ENCODE data around the gene PKM. TPM values are rescaled to one million over a fixed set of nuclear protein-coding genes. Genes with fewer than 3 reads are reported as not detected.
A peak's percentile ranks its signal among the peaks of the same experiment; 100 is the strongest.

PKM gene
- total and polyA plus RNA-seq, 9 of the 15 experiments (the other 6 are each of a cell fraction or from before 2014, with no cell fraction given), result 140 to 825 (median 383) TPM

- H3K9me3 ChIP-seq (replicated peaks; ENCODE audit: control insufficient read depth, insufficient read depth, low read depth, low read length), result no peaks in the 10 kb centered on the region
- peaks cover 18% of the 10 kb centered on the region for H4K20me1 ChIP-seq (replicated peaks; ENCODE audit: control insufficient read depth, insufficient read depth, low read length)
- peak overlapping the region in 1 of 2 experiments; percentile 33; a peak in 1 of 4 replicates for H3K9ac ChIP-seq (ENCODE audit: insufficient read depth in 1 of 2, low read depth in 2 of 2, low read length in 2 of 2)
- POLR2A ChIA-PET, result interaction anchor here (0.6 kb wide), 1 partner anchor 140 kb away, joined by 3 read pairs; no protein-coding TSS in a partner anchor
- no peak overlapping the region for H3K4me2 ChIP-seq (ENCODE audit: insufficient read depth, low read length)
- BruUV-seq (replicated peaks), result no TSS peak
- FAIRE-seq (no peak), DNase-seq (ENCODE audit: extremely low read depth in 1 of 4, low spot score in 3 of 4) (no peak), ATAC-seq (no peak)
- H3K9me1 ChIP-seq (ENCODE audit: control insufficient read depth, insufficient read depth, low read length), result peaks cover 10% of the 10 kb centered on the region
- 90% methylated on average over 7 of the region's 10 CpGs for WGBS (ENCODE audit: insufficient coverage, low coverage, missing lambda C conversion rate)
- peaks cover 98% of the 10 kb centered on the region for H3K36me3 ChIP-seq (ENCODE audit: control insufficient read depth, insufficient read depth, low read length)
- H3K4me1 ChIP-seq (replicated peaks in 1 of 2; ENCODE audit: control insufficient read depth in 2 of 2, insufficient read depth in 2 of 2, low read length in 2 of 2), result peaks cover 0 to 3% of the 10 kb centered on the region in 2 experiments; a peak in 1 of 5 replicates
- CTCF ChIA-PET (ENCODE audit: low intra/inter-chr PET ratio), result interaction anchor here (0.6 kb wide), 1 partner anchor 258 kb away, joined by 4 read pairs; no protein-coding TSS in a partner anchor
- in situ Hi-C loops (cut with MboI) (no loop called here), intact Hi-C loops (cut with micrococcal nuclease) (no loop called here)
- H3K27me3 ChIP-seq (ENCODE audit: control insufficient read depth in 2 of 2, insufficient read depth in 2 of 2, low read length in 2 of 2), result no peaks in the 10 kb centered on the region
- no peak overlapping the region for H3K4me3 ChIP-seq
- no peaks in the 10 kb centered on the region; the same call in 2 of the 3 replicates for H3K79me2 ChIP-seq (ENCODE audit: control insufficient read depth, insufficient read depth, low read length)
- no peak overlapping the region for H3K27ac ChIP-seq (ENCODE audit: extremely low read depth, low read depth, low read length)
- H2AFZ ChIP-seq (ENCODE audit: low read depth, low read length), result no peak overlapping the region
- TF ChIP-seq RNF219 (CRISPR knock-in tag; IDR thresholded peaks at IDR 0.05) (no peak), NR1H2 (CRISPR knock-in tag; IDR thresholded peaks at IDR 0.05) (no peak), PREB (CRISPR knock-in tag; IDR thresholded peaks at IDR 0.05) (no peak), CREB1 (IDR thresholded peaks at IDR 0.05) (no peak), CREB1 (CRISPR knock-in tag; IDR thresholded peaks at IDR 0.05) (no peak), TAF1 (IDR thresholded peaks at IDR 0.05; ENCODE audit: control insufficient read depth, extremely low read depth, insufficient read depth, low read length, severe bottlenecking) (no peak), ETV1 (tag; conservative IDR thresholded peaks at IDR 0.05; ENCODE audit: low read depth) (no peak), CBX8 (IDR thresholded peaks at IDR 0.05; ENCODE audit: borderline replicate concordance, extremely low read depth, low read depth, low read length, poor library complexity, severe bottlenecking) (no peak), ZNF23 (CRISPR knock-in tag; IDR thresholded peaks at IDR 0.05) (no peak), NR0B1 (IDR thresholded peaks at IDR 0.05; ENCODE audit: partially characterized antibody) (no peak), NKRF (IDR thresholded peaks at IDR 0.05; ENCODE audit: borderline replicate concordance) (no peak), MAFK (IDR thresholded peaks at IDR 0.05; ENCODE audit: low read length) (no peak)
Observed at GRCh38 chr15:72205896-72206676, 24.9 kb downstream of the PKM start.
